ENCODE data around the gene SLC6A18. TPM values are rescaled to one million over a fixed set of nuclear protein-coding genes. Genes with fewer than 3 reads are reported as not detected.

Gene SLC6A18
- total RNA-seq, 3 donors from 2014 or later, result 0.89 TPM; not detected in 2

- ATAC-seq, result no peak
- Histone ChIP-seq H3K36me3 (ENCODE audit: low read depth) (no peaks in the 10 kb centered on the region), H3K4me1 (ENCODE audit: low read depth) (peaks cover 4% of the 10 kb centered on the region), H3K4me3 (no peak overlapping the region), H3K9me3 (no peaks in the 10 kb centered on the region)
- intact Hi-C loops (cut with DNase I, micrococcal nuclease), result no loop called here
- TF ChIP-seq CTCF (IDR thresholded peaks at IDR 0.05), result no peak
- no peak for DNase-seq
Measured at GRCh38 chr5:1254196-1254595, 29.0 kb downstream of the SLC6A18 start.

DNA sequence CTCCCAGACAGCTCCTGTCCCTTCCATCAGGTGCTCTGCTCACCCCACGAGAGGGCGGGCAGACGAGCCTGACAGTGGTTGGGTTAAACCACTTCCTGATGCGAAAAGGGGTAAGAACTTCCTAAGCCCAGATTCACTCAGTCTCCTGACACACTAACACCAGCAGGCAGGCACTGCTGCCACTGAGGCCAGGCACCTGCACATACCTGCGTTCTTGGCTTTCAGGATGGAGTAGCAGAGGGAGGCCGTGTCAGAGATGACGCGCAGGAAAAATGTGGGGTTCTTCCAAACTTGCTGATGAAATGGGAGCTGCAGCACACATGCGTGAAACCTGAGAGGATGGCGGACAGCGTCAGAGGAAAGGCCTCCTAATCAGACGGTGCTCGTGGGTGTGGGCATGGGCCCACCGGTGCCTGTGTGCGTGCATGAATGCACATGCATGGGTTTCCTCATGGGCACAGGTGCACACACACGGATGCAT, 29.9 kb downstream of the SLC6A18 start:
- H3K36me3 ChIP-seq (ENCODE audit: low read depth), result no peaks in the 10 kb centered on the region
- DNase-seq (no peak), ATAC-seq (peak; percentile 26)
- peaks cover 4% of the 10 kb centered on the region for H3K4me1 ChIP-seq (ENCODE audit: low read depth)
- intact Hi-C loops (cut with DNase I, micrococcal nuclease), result no loop called here
- no peak overlapping the region for H3K4me3 ChIP-seq
- H3K9me3 ChIP-seq, result no peaks in the 10 kb centered on the region
- TF ChIP-seq CTCF (IDR thresholded peaks at IDR 0.05), result no peak

GRCh38 chr5:1256776-1257175, 31.6 kb downstream of the SLC6A18 start:
- peaks cover 2% of the 10 kb centered on the region for H3K4me1 ChIP-seq (ENCODE audit: low read depth)
- H3K9me3 ChIP-seq, result no peaks in the 10 kb centered on the region
- ATAC-seq (no peak), DNase-seq (no peak)
- no peak overlapping the region for H3K4me3 ChIP-seq
- H3K36me3 ChIP-seq (ENCODE audit: low read depth), result no peaks in the 10 kb centered on the region
- no peak for TF ChIP-seq CTCF (IDR thresholded peaks at IDR 0.05)
- intact Hi-C loops (cut with DNase I, micrococcal nuclease), result no loop called here

GRCh38 chr5:1257363-1257762, 32.2 kb downstream of the SLC6A18 start:
- ATAC-seq (no peak), DNase-seq (no peak)
- H3K4me3 ChIP-seq, result no peak overlapping the region
- TF ChIP-seq CTCF (IDR thresholded peaks at IDR 0.05), result no peak
- intact Hi-C loops (cut with DNase I, micrococcal nuclease), result no loop called here
- H3K36me3 ChIP-seq (ENCODE audit: low read depth), result no peaks in the 10 kb centered on the region
- peaks cover 1% of the 10 kb centered on the region for H3K9me3 ChIP-seq
- no peaks in the 10 kb centered on the region for H3K4me1 ChIP-seq (ENCODE audit: low read depth)

DNA sequence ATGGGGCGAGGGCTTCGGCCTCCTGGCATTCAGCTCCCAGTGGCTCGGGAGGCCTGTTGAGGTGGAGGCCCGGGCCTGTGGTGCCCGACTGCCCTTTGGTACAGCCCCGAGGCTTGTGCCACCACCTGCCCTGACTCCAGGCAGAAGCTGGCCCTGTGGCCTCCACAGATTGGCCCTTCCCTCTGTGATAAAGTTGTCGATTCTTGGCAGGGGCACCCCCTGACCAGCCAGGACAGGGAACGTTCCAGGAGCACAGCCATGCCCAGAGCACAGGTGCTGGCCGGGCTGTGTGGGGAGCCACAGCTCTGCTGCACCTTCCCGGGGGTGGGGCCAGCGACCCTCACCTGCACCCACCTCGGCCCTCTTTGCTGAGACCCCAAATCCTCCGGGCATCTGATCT, 32.7 kb downstream of the SLC6A18 start:
- no peak for TF ChIP-seq CTCF (IDR thresholded peaks at IDR 0.05)
- no peak overlapping the region for H3K4me3 ChIP-seq
- H3K9me3 ChIP-seq, result peaks cover 2% of the 10 kb centered on the region
- intact Hi-C loops (cut with DNase I, micrococcal nuclease), result no loop called here
- H3K4me1 ChIP-seq (ENCODE audit: low read depth), result no peaks in the 10 kb centered on the region
- H3K36me3 ChIP-seq (ENCODE audit: low read depth), result no peaks in the 10 kb centered on the region
- DNase-seq (no peak), ATAC-seq (no peak)

All from mucosa of descending colon (tissue), 3 donors.